ENCODE results near the gene ADAM10. TPM values are rescaled to one million over a fixed set of nuclear protein-coding genes. Genes with fewer than 3 reads are reported as not detected.
A peak's percentile ranks its signal among the peaks of the same experiment; 100 is the strongest.

ADAM10 gene
- total RNA-seq, 1 experiment from 2014 or later = 132 TPM

DNA sequence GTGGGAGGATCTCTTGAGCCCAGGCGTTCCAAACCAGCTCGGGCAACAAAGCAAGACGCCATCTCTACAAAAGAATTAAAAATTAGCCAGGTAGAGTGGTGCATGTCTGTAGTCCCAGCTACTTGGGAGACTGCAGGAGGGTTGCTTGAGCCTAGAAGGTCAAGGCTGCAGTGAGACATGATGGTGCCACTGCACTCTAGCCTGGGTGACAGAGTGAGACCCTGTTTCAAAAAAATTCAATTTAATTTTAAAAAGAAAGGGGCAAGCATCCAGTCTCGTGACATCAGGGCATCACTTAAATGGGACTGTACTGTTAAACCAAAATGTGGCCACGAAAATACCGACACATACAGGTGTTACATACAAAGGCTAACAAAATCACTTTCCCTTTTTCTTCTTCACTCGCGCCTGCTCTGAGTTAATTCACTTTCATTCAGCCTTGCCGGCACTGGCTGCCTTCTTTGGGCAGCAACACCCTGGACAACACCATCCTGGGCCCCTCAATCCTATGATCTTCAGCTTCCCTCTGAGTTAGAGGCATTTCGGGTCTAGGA lies 196.1 kb downstream of the ADAM10 start:
- no peak for DNase-seq (ENCODE audit: low read depth, low spot score)
- in situ Hi-C loops (cut with HindIII; ENCODE audit: low pct_unique_long_range_greater_than_20kb, low sequenced_read_pairs) = no loop called here

- in situ Hi-C loops (cut with HindIII; ENCODE audit: low pct_unique_long_range_greater_than_20kb, low sequenced_read_pairs) = no loop called here
- DNase-seq (ENCODE audit: low read depth, low spot score) = no peak
Observed at GRCh38 chr15:58552505-58553364, 196.8 kb downstream of the ADAM10 start.

DNA sequence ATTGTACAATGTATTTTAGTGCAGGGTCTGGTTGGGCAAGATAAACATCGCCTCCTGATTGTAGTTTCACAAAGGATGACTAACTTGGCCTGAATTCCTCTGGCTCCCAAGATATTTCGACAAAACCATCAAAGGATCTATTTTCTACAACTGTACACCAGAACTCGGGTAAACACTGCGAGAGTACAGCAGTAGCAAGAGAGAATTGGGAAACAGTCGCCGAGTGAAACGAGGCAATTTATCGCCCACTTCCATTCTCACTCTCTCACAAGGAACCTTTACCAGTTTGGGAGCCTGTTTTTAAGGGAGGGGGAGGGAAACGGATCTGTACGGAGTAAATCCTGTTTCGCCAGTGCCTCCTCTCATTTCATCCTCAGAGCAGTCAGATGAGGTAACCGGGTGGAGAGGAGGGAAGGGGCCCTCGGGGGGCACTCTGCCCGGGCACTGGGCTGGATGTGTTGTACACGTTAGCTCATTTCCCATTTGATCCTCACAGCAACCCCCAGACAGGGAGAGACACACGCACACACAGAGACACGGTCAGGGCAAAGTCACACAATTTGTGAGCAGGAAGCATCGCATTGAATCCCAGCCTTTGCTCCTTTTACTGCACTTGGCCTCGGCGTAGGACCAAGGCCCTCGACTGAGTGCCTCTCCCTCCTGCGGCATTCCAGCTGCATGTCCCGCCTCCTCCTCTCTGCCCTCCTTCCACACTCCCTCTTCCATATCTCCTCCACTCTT lies 197.6 kb downstream of the ADAM10 start:
- in situ Hi-C loops (cut with HindIII; ENCODE audit: low pct_unique_long_range_greater_than_20kb, low sequenced_read_pairs) = no loop called here
- DNase-seq (ENCODE audit: low read depth, low spot score) = peak; percentile 16

DNA sequence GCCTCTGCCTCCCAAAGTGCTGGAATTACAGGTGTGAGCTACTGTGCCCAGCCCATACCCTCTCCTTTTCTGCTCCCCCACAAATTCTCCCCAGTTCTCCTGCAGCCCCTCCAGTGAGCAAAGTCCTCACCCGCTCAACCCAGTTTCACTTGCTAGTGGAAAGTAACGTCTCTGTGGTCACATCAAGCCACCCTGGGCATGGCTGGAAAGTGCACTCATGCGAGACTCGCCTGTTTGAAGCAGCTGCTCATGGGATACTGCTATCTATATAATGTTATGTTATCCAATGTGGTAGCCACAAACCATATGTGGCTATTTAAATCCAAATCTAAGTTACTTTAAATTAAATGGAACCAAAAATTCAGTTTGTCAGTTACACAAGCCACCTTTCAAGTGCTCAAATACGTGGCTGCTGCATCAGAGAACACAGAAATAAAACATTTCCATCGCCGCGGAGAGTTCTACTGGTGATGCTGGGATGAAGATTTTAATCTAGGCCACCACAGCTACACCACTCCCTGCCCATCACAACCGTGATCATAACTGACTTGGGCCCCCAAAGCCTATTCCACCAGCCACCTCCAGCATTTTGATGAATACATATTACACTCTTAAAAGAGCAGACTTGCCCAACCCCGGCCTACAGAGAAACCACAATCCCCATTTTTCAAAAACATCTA lies 198.3 kb downstream of the ADAM10 start:
- in situ Hi-C loops (cut with HindIII; ENCODE audit: low pct_unique_long_range_greater_than_20kb, low sequenced_read_pairs) = no loop called here
- no peak for DNase-seq (ENCODE audit: low read depth, low spot score)

GRCh38 chr15:58549785-58550074 lies 199.8 kb downstream of the ADAM10 start:
- in situ Hi-C loops (cut with HindIII; ENCODE audit: low pct_unique_long_range_greater_than_20kb, low sequenced_read_pairs) = no loop called here
- DNase-seq (ENCODE audit: low read depth, low spot score) = no peak

DNA sequence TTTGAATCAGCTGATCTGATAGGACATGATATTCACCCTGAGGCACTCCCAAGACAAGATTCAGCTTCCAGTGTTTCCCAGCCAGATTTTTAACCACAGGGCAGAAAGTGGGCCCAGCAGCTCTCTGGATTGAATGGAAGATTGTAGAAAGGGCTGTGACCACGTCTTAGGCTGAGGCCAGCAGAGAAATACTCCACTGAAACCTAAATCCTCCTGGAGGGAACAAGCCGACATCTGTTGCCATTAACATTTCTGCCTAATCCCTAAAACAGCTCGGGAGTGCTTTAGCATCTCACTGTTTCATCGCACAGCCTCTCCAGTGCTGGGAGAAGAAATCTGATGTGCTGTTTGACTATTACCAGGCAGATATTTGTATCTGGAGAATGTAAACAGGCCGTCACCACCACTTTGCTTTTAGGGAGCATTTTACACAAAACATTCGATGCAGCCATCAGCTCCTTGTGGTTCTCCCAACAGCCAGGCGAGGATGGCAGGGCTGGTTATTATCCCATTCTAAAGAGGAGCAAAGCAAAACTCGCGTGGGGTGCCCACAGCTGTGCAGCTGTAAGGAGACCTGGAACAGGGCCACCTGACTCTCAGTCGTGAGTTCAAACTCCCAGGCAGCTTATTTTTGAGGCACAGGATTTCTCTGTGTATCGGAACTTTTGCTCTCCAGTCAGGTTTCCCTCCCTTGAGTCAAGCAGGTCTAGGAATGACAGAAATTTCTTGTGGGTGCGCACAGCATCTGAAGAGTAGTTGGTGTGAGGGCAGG lies 200.3 kb downstream of the ADAM10 start:
- in situ Hi-C loops (cut with HindIII; ENCODE audit: low pct_unique_long_range_greater_than_20kb, low sequenced_read_pairs) = no loop called here
- DNase-seq (ENCODE audit: low read depth, low spot score) = no peak

DNA sequence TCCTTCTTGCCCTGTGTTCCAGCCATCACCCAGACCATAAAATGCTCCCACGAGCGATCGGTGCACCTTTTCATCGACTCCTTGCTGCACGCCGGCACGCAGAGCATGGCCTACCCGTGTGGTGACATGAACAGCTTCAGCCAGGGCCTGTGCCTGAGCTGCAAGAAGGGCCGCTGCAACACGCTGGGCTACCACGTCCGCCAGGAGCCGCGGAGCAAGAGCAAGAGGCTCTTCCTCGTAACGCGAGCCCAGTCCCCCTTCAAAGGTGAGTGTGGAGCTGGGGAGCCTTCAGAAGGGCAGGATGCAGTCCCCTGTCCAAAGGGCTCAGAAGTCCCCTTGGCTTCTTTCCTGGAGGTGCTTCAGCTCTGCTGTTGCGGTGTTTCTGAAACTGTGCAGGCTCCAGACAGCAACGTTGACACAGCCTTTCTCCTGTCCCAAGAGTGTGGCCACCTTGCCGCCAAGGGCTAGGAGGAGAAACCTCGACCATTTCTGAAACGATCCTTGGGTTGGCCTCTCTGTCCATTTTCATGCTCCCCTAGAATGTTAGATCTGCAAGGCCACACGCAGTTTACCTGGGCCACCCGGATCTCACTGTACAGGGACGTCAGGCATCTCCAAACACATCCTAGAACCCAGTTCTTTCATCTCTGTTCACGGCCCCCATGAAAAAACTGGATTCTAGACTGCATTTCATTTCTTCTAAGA lies 201.0 kb downstream of the ADAM10 start:
- no peak for DNase-seq (ENCODE audit: low read depth, low spot score)
- in situ Hi-C loops (cut with HindIII; ENCODE audit: low pct_unique_long_range_greater_than_20kb, low sequenced_read_pairs) = no loop called here

GRCh38 chr15:58547628-58548307 lies 201.7 kb downstream of the ADAM10 start:
- in situ Hi-C loops (cut with HindIII; ENCODE audit: low pct_unique_long_range_greater_than_20kb, low sequenced_read_pairs) = no loop called here
- no peak for DNase-seq (ENCODE audit: low read depth, low spot score)

DNA sequence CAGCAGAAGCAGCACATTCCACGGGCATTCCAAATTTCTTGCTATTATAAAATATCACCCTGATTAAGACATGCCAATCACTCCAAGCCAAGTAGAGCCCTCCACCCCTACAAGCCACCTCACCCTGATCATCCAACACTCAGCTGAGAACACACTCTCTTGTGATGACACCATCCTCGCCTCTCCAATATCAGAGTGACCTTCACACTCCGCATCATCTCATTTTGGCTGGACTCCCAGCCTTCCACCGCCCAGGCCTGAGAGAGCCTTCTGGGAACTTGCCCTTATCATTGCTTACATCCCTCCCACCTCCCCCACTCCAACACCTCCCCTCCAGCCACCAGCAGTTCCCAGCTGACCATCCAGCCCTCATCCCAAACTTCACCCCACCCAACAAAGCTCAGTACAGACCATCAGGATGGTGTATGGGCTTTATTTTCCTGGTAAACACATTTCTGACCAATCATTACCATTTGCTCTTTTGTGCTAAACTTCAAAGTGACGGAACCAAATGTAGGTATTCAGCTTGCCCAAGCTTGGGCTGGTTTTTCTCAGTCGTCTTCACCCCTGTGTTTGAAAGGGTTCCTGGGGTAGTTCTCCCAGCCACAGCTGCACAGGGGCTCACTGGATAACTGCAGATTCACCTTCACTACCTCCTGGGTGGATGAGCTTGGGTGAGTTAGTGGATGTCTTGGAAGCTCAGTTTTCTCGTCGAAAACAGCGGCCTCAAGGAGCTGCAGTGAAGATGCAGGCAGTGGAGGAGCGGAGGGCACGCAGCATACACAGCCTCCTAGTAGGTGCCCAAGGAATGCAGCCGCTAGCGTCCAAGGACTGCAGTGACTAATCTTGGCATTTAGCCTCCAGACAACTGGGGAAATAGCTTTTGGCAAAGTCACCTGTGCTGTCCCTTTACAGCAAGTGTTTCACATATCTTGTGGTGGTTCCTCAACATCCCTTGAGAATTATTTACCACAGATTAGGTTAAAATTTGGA lies 202.6 kb downstream of the ADAM10 start:
- in situ Hi-C loops (cut with HindIII; ENCODE audit: low pct_unique_long_range_greater_than_20kb, low sequenced_read_pairs) = no loop called here
- no peak for DNase-seq (ENCODE audit: low read depth, low spot score)

- in situ Hi-C loops (cut with HindIII; ENCODE audit: low pct_unique_long_range_greater_than_20kb, low sequenced_read_pairs) = no loop called here
- no peak for DNase-seq (ENCODE audit: low read depth, low spot score)
Observed at GRCh38 chr15:58546066-58546591, 203.4 kb downstream of the ADAM10 start.

DNA sequence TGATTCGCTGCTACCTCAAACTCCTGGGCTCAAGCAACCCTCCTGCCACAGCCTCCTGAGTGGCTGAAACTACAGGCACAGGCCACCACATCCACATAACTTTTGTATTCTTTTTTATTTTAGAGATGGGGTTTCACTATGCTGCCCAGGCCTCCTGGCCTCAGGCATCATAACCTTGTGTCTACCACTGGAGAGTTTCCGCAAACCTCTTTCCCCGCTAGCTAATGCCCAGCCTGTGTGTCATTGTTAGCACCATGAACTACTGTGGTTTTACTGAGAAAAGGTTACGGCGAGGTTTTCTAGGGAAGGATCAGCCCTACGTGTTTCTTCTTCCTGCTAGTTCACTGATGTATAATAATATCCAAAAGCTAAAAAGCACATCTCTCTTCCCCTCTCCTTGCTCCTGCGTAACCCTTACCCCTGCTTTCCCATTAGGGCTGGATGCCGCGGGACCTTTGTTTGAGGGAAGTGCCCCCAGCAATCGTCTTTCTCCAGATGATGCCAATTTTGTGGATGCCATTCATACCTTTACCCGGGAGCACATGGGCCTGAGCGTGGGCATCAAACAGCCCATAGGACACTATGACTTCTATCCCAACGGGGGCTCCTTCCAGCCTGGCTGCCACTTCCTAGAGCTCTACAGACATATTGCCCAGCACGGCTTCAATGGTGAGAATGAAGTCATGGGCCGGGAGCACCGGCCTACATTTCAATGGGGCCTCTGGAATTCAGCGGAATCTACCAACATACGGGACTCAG lies 204.0 kb downstream of the ADAM10 start:
- no peak for DNase-seq (ENCODE audit: low read depth, low spot score)
- in situ Hi-C loops (cut with HindIII; ENCODE audit: low pct_unique_long_range_greater_than_20kb, low sequenced_read_pairs) = no loop called here

- in situ Hi-C loops (cut with HindIII; ENCODE audit: low pct_unique_long_range_greater_than_20kb, low sequenced_read_pairs) = no loop called here
- no peak for DNase-seq (ENCODE audit: low read depth, low spot score)
Observed at GRCh38 chr15:58544756-58545155, 204.8 kb downstream of the ADAM10 start.

DNA sequence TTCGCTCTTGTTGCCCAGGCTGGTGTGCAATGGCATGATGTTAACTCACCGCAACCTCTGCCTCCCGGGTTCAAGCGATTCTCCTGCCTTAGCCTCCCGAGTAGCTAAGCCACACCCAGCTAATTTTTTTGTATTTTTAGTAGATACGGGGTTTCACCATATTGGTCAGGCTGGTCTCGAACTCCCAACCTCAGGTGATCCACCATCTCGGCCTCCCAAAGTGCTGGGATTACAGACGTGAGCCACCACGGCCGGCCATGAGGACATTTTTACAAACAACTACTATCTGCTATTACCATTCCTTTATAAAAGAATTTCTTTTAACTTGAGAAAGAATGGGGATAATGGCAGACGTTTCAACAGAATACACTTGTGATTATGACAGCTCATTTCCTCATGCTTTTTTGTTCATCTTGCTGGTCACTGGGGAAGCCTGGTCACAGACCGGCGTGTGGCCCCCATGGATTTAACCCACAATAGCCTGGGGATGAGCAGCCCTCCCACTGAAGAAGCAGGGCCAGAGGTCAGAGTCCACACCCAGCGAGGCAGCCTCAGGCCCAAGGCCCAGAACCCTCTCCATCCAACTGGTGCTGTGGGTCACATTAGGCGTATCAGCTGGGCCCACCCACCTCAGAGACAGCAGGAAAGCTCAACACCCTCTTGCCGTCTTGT lies 205.7 kb downstream of the ADAM10 start:
- in situ Hi-C loops (cut with HindIII; ENCODE audit: low pct_unique_long_range_greater_than_20kb, low sequenced_read_pairs) = no loop called here
- DNase-seq (ENCODE audit: low read depth, low spot score) = no peak

DNA sequence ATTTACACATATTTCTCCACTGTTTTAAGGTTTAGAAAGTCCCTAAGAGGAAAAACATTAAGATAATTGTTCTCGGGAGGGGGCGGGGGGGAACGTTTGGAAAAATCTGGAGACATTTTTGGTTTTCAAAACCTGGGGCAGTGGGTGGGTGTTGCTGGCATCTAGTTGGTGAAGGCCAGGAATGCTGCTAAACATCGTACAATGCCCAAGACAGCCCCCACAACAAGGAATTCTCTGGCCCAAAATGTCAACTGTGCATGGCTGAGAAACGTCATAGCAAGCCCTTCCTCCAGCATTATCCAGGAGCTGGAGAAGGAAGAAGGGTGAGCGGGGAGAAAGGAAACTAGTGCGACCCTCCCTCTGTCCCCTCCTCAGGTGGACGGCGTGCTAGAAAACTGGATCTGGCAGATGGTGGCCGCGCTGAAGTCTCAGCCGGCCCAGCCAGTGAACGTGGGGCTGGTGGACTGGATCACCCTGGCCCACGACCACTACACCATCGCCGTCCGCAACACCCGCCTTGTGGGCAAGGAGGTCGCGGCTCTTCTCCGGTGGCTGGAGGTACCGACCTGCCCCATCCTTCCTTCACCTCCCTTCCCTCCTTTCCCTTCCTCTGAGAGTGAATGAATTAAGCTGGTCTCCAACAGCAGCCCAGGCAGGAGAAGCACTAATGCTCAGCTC lies 208.0 kb downstream of the ADAM10 start:
- DNase-seq (ENCODE audit: low read depth, low spot score) = no peak
- in situ Hi-C loops (cut with HindIII; ENCODE audit: low pct_unique_long_range_greater_than_20kb, low sequenced_read_pairs) = no loop called here
